Ovary (tissue), 9 donors: Measurements from ENCODE around the gene SLC2A6. TPM values are rescaled to one million over a fixed set of nuclear protein-coding genes. Genes with fewer than 3 reads are reported as not detected.

Source experiments
- DNase-seq, 5 donors: peaks; one replicate each; pipeline ENCODE4 v3.0.0-alpha.2; 2019 to 2020
- H3K27ac ChIP-seq, 2 donors: fragments of 200-600 bp; one replicate each; pipeline versions ENCODE4 v1.5.1 to v1.8.0; 2019 to 2022
- H3K27me3 ChIP-seq: fragments of 200-600 bp; one replicate; pipeline ENCODE4 v1.8.0; 2022
- H3K36me3 ChIP-seq: fragments of 200-600 bp; sonication (generic); one replicate; pipeline ENCODE4 v1.5.1; 2019
- H3K4me1 ChIP-seq: one replicate; pipeline ENCODE4 v1.8.1; 2013; ENCODE audit warnings: mild to moderate bottlenecking, moderate library complexity; ENCODE audit not compliant: insufficient read depth
- H3K4me3 ChIP-seq: fragments of 200-600 bp; sonication (generic); one replicate; pipeline ENCODE4 v1.5.1; 2017
- H3K9me3 ChIP-seq, 2 donors: fragments of 200-600 bp in 1 of 2; sonication (generic) in 1 of 2; one replicate each; pipeline versions ENCODE4 v1.5.1 to v1.8.1; 2013 to 2019; ENCODE audit warnings: mild to moderate bottlenecking in 1 of 2, moderate library complexity in 1 of 2
- EP300 ChIP-seq: sonication (generic); formaldehyde crosslinking; IDR thresholded peaks from one replicate; pipeline ENCODE4 v1.6.1; 2017; ENCODE audit warnings: antibody characterized with exemption
- POLR2A ChIP-seq: fragments of 450-650 bp; IDR thresholded peaks from one replicate; pipeline ENCODE4 v1.6.1; 2017; ENCODE audit warnings: antibody characterized with exemption, mild to moderate bottlenecking, moderate library complexity
- WGBS, 3 donors: extraction: QIAGEN DNeasy Blood & Tissue Kit in 1 of 3; methylation state at CpG; one replicate each; pipeline versions ENCODE4 v1.1.5 to v1.1.7; 2013 to 2017; 5-methylcytosine and 5-hydroxymethylcytosine counted together
- intact Hi-C, 4 donors: fragments of 100-400 bp; cut with DNase I; formaldehyde crosslinking; loops; one replicate each; pipeline versions ENCODE4 v1.11.0 to v1.15.1; 2022 to 2023
- polyA plus RNA-seq, 2 donors: library from polyadenylated mRNA; stranded (reverse); fragments of 200-250 nt in 1 of 2; fragments of 350-450 nt in 1 of 2; fragmentation: Illumina TruSeq in 1 of 2; extraction: RNeasy Lipid Tissue Mini Kit (QIAGEN cat#74804) in 1 of 2; gene quantifications; one replicate each; pipeline ENCODE4 v1.2.3, GENCODE V29; 2013 to 2014
- total RNA-seq, 7 donors: library from RNA; depleted of rRNA in 2 of 7; stranded (reverse); fragments of >200 nt in 2 of 7; fragmentation: NEBNext Ultra II Directional in 3 of 7; extraction: Animal tissue kit (Norgen Biotek cat#: 25700) in 3 of 7; gene quantifications; one replicate each; pipeline versions ENCODE4 v1.1.0 to v1.2.4, GENCODE V29; 2016 to 2023
- TF ChIP-seq, protein P1 (sequence below), 3 donors: fragments of 450-650 bp in 2 of 3; fragments of 200-600 bp in 1 of 3; IDR thresholded peaks; one replicate each; pipeline versions ENCODE4 v1.5.1 to v1.8.0; 2016 to 2022; ENCODE audit warnings: antibody characterized with exemption in 3 of 3, mild to moderate bottlenecking in 1 of 3
- donor health status: DM: no; HTN: no; CAD: no; lungs with moderate emphysema.
- donor health status: DM: no; HTN: no; CAD: no.
- donor health status: Bipolar disorder and iron deficiency.
- donor health status: DM: yes; HTN: yes; CAD: no.
- donor health status: DM: no; HTN: no; CAD: no.
- donor health status: DM: yes; HTN: yes; CAD: no.

The SLC2A6 gene
- total and polyA plus RNA-seq, 9 donors: 0.37 to 7.4 (median 0.94) TPM

DNA sequence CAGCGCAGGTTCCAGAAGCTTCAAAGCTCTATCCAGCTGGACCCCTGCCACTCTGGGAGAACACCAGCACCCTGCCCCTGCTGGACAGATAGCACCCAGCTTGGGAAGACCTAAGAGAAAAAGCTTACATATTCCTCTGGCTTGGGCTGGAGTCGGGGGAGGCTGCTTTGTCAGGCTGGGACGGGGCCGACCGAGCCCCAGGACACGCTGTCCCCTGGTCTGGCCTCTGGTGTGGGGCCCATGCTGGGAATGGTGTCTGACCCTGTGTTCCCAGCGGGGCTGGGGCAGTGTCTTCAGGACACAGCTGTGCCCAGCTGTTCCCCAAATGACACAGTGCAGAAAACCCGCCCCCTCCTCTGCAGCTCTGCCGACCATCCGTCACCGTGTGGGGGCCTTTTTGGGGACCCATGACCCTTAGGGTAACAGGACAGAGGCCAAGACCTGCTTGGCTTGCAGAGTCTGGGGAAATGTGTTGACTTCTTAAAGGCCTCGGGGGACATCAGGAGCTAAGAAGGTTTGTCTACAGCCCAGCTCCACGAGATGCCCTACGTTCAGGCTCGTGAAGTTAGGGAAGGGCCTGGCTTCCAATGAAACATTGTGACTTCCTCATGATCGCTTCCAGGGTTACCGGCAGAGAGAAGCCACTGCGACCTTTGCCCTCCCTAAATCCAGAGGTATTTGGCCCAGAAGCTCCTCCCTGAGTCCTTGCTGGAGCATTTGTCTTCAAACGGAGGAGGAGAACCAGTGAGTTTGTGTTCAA lies 20.4 kb upstream of the SLC2A6 start:
- intact Hi-C loops: no loop called here
- H3K27ac ChIP-seq: no peak overlapping the region
- H3K27me3 ChIP-seq: no peaks in the 10 kb centered on the region
- H3K4me1 ChIP-seq: no peaks in the 10 kb centered on the region
- TF ChIP-seq POLR2A: no peak
- TF ChIP-seq, protein P1, sequence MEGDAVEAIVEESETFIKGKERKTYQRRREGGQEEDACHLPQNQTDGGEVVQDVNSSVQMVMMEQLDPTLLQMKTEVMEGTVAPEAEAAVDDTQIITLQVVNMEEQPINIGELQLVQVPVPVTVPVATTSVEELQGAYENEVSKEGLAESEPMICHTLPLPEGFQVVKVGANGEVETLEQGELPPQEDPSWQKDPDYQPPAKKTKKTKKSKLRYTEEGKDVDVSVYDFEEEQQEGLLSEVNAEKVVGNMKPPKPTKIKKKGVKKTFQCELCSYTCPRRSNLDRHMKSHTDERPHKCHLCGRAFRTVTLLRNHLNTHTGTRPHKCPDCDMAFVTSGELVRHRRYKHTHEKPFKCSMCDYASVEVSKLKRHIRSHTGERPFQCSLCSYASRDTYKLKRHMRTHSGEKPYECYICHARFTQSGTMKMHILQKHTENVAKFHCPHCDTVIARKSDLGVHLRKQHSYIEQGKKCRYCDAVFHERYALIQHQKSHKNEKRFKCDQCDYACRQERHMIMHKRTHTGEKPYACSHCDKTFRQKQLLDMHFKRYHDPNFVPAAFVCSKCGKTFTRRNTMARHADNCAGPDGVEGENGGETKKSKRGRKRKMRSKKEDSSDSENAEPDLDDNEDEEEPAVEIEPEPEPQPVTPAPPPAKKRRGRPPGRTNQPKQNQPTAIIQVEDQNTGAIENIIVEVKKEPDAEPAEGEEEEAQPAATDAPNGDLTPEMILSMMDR (IDR thresholded peaks at IDR 0.05): no peak
- TF ChIP-seq EP300: no peak
- no peaks in the 10 kb centered on the region for H3K9me3 ChIP-seq
- H3K36me3 ChIP-seq: no peaks in the 10 kb centered on the region
- WGBS, 3 donors: 32 to 54% (median 44%) methylated on average over 19 of the region's 19 CpGs
- no peak overlapping the region for H3K4me3 ChIP-seq
- peak in 1 of 5 donors; percentile 20 for DNase-seq

DNA sequence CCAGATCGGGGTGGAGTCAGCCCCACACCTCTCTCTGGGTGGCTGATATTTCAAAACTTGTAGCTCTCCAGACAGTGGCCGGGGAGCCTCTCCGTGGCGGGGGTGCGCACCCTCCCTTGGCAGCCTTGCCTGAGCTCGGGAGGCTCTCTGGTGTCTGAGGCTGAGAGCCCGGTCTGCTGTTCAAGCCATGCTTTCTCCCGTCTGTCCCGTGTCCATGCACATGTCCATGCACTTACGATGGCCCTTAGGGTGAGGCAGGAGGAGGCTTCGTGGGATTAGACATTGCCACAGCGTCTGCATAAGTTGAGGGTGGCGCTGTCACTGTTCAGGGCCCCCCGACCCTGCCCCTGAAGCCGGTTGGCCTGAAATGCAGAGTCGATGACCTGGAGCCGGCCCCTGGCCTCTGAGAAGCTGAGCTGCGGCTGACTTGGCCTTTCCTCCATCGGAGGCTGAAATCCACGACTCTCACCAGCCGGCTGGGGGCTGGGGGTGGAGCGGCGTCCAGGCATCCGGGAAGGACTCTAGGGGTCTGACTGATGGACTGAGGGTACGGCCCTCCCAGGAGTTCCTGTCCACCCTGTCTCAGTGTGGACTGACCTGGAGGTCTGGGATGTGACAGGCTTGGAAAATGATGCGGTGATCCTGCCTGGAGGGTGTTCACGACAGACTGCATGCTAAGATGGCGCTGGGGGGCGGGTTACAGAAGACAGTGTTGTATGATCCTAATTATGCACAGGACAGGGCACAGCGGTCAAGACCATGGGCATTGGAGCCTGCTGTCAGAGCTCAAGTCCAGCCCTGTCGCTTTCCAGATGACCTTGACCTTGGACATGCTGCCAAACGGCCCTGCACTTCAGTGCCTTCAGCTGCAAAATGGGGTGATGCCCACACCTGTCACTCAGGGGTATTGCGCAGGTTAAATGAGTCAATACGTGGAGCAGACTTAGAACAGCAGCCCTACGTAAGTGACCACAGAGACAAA lies 18.3 kb upstream of the SLC2A6 start:
- no peaks in the 10 kb centered on the region for H3K9me3 ChIP-seq
- H3K36me3 ChIP-seq: no peaks in the 10 kb centered on the region
- H3K4me3 ChIP-seq: no peak overlapping the region
- peak in 1 of 5 donors; percentile 17 for DNase-seq
- no peak for TF ChIP-seq POLR2A
- no peak for TF ChIP-seq EP300
- TF ChIP-seq, protein P1 (IDR thresholded peaks at IDR 0.05): no peak
- H3K4me1 ChIP-seq: peaks cover 7% of the 10 kb centered on the region
- intact Hi-C loops: no loop called here
- H3K27ac ChIP-seq: no peak overlapping the region
- H3K27me3 ChIP-seq: no peaks in the 10 kb centered on the region
- 68 to 72% (median 70%) methylated on average over 32 to 35 of the region's 35 CpGs for WGBS, 3 donors

DNA sequence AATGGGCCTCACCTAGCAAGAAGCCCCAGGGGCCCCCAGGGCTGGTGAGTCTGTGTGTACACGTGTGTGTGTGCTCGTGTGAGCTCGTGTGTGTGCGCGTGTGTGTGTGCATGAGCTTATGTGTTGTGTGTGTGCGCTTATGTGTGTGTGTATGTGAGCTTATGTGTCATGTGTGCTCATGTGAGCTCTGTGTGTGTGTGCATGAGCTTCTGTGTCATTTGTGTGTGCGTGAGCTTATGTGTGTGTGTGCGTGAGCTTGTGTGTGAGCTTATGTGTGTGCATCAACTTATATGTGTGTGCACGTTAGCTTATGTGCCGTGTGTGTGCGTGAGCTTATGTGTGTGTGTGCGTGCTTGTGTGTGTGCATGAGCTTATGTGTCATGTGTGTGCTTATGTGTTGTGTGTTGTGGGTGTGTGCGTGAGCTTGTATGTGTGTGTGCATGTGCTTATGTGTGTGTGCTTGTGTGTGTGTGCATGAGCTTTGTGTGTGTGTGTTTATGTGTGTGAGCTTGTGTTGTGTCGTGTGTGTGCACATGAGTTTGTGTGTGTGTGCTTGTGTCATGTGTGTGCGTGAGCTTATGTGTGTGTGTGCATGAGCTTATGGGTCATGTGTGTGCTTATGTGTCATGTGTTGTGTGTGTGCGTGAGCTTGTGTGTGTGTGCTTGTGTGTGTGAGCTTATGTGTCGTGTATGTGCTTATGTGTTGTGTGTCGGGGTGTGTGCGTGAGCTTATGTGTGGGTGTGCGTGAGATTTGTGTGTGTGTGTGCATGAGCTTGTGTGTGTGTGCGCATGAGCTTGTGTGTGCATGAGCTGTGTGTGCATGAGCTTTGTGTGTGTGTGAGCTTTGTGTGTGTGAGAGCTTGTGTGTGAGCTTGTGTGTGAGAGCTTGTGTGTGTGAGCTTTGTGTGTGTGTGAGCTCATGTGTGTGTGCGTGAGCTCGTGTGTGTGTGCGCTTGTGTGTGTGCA lies 16.7 kb upstream of the SLC2A6 start:
- 89 to 93% (median 92%) methylated on average over 24 of the region's 24 CpGs for WGBS, 3 donors
- no peak for TF ChIP-seq EP300
- no peak for TF ChIP-seq POLR2A
- TF ChIP-seq, protein P1 (IDR thresholded peaks at IDR 0.05): no peak
- no peak overlapping the region for H3K27ac ChIP-seq
- no peaks in the 10 kb centered on the region for H3K36me3 ChIP-seq
- H3K27me3 ChIP-seq: no peaks in the 10 kb centered on the region
- H3K9me3 ChIP-seq: no peaks in the 10 kb centered on the region
- H3K4me3 ChIP-seq: no peak overlapping the region
- H3K4me1 ChIP-seq: peaks cover 13% of the 10 kb centered on the region
- DNase-seq: peak in 1 of 5 donors; percentile 4
- intact Hi-C loops: no loop called here
